Pancreas (tissue), 10 donors: ENCODE data around the gene CCDC86. TPM values are rescaled to one million over a fixed set of nuclear protein-coding genes. Genes with fewer than 3 reads are reported as not detected.
A peak's percentile ranks its signal among the peaks of the same experiment; 100 is the strongest.

Experiments
- ATAC-seq, 4 donors: fragments of 200-7000 bp; cut with Tn5 transposase; one replicate each; pipeline versions ENCODE4 v1.8.0 to v1.9.1; 2020; ENCODE audit warnings: mild to moderate bottlenecking in 4 of 4, moderate library complexity in 4 of 4
- DNase-seq, 6 donors: peaks; one replicate each; pipeline ENCODE4 v3.0.0-alpha.2; 2020
- FAIRE-seq: peaks from 2 replicates; lab custom pipeline; 2012; peaks lifted over from hg19 to GRCh38; lab: Jason Lieb, UNC
- H3K27ac ChIP-seq, 4 donors: fragments of 200-600 bp; sonication (generic); 1 replicate in 3 of 4; 2 replicates in 1 of 4; pipeline versions ENCODE4 v1.5.0 to v1.8.0; 2020
- H3K27me3 ChIP-seq, 4 donors: fragments of 200-600 bp; one replicate each; pipeline ENCODE4 v1.8.0; 2021
- H3K36me3 ChIP-seq, 3 donors: fragments of 200-600 bp; sonication (generic) in 1 of 3; one replicate each; pipeline versions ENCODE4 v1.5.0 to v1.8.0; 2020 to 2021
- H3K4me1 ChIP-seq, 3 donors: fragments of 200-600 bp; one replicate each; pipeline ENCODE4 v1.8.0; 2021
- H3K4me3 ChIP-seq, 4 donors: fragments of 200-600 bp; sonication (generic) in 2 of 4; one replicate each; pipeline versions ENCODE4 v1.5.0 to v1.8.0; 2020 to 2021
- H3K9me3 ChIP-seq, 4 donors: fragments of 200-600 bp; one replicate each; pipeline ENCODE4 v1.8.0; 2021
- WGBS, 2 donors: extraction: QIAGEN DNeasy Blood & Tissue Kit; methylation state at CpG; one replicate each; pipeline ENCODE4 v1.1.7; 2013; 5-methylcytosine and 5-hydroxymethylcytosine counted together
- intact Hi-C, 3 donors: fragments of 100-400 bp; cut with DNase I; formaldehyde crosslinking; loops; one replicate each; pipeline versions ENCODE4 v1.11.1 to v1.14.2; 2022
- polyA plus RNA-seq, 2 donors: library from polyadenylated mRNA; stranded (reverse); fragments of 200-250 nt; gene quantifications; one replicate each; pipeline ENCODE4 v1.2.3, GENCODE V29; 2013
- total RNA-seq, 6 donors: library from RNA; stranded (reverse); fragmentation: NEBNext Ultra II Directional in 4 of 6; extraction: Animal tissue kit (Norgen Biotek cat#: 25700) in 4 of 6; gene quantifications; one replicate each; pipeline versions ENCODE4 v1.2.1 to v1.2.4, GENCODE V29; 2021 to 2023
- TF ChIP-seq, protein P1 (sequence below), 4 donors: fragments of 200-600 bp; sonication (generic) in 3 of 4; IDR thresholded peaks; one replicate each; pipeline versions ENCODE4 v1.5.0 to v1.8.0; 2021; ENCODE audit warnings: antibody characterized with exemption in 4 of 4
- donor health status: healthy with polysubstance abuse.
- donor health status: DM: no; HTN: no; CAD: no; lungs with moderate emphysema.
- donor health status: DM: no; HTN: no; CAD: no.
- donor health status: control.
- donor health status: control.
- donor health status: Bipolar disorder and iron deficiency.
- donor health status: DM: yes; HTN: yes; CAD: no.
- donor health status: DM: no; HTN: no; CAD: no.
- donor health status: DM: no; HTN: no; CAD: no.
- donor health status: DM: yes; HTN: yes; CAD: no.

The CCDC86 gene
- total and polyA plus RNA-seq, 8 donors: 6.3 to 20.8 (median 11.0) TPM

DNA sequence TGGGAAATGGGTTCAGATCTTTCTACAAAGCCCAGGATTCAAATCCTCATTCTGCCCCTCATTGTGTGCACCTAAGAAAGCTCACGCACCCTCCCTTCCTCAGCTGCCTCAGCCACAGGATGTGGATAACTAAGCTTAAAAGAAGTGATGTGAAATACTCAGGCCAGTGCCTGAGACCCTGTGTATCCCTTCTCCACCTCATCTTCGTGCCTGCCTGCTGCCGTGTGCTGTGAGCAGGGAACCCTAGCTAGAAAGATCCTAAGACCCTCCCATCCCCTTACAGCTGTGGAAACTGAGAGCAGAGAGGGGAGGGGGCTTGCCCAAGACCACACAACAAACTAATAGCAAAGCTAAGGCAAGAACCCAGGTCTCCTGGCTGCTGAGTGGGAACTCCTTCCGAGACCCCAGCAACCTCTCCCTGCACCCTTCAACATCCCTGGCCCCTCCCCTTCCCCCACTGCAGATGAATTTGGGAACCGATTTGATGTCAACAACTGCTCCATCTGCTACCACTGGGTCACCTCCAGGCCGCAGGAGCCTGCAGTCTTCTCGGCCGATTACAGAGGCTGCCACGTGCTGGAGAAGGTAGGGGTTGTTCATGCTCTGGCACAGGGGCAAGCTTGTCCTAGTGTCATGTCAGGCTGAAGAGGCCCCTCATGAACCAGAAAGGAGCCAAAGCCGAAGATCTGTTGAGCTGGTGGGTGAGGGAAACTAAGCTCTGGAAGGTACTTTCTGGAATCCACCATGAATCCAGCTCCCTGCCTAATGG, 27.0 kb downstream of the CCDC86 start:
- Histone ChIP-seq H3K4me3 (no peak overlapping the region), H3K27me3 (no peaks in the 10 kb centered on the region), H3K36me3 (no peaks in the 10 kb centered on the region), H3K9me3 (no peaks in the 10 kb centered on the region), H3K27ac (no peak overlapping the region), H3K4me1 (no peaks in the 10 kb centered on the region)
- WGBS, 2 donors: 59 to 70% methylated on average over 10 of the region's 10 CpGs
- intact Hi-C loops: no loop called here
- ATAC-seq (no peak), FAIRE-seq (no peak), DNase-seq (no peak)
- TF ChIP-seq, protein P1, sequence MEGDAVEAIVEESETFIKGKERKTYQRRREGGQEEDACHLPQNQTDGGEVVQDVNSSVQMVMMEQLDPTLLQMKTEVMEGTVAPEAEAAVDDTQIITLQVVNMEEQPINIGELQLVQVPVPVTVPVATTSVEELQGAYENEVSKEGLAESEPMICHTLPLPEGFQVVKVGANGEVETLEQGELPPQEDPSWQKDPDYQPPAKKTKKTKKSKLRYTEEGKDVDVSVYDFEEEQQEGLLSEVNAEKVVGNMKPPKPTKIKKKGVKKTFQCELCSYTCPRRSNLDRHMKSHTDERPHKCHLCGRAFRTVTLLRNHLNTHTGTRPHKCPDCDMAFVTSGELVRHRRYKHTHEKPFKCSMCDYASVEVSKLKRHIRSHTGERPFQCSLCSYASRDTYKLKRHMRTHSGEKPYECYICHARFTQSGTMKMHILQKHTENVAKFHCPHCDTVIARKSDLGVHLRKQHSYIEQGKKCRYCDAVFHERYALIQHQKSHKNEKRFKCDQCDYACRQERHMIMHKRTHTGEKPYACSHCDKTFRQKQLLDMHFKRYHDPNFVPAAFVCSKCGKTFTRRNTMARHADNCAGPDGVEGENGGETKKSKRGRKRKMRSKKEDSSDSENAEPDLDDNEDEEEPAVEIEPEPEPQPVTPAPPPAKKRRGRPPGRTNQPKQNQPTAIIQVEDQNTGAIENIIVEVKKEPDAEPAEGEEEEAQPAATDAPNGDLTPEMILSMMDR (IDR thresholded peaks at IDR 0.05): no peak

DNA sequence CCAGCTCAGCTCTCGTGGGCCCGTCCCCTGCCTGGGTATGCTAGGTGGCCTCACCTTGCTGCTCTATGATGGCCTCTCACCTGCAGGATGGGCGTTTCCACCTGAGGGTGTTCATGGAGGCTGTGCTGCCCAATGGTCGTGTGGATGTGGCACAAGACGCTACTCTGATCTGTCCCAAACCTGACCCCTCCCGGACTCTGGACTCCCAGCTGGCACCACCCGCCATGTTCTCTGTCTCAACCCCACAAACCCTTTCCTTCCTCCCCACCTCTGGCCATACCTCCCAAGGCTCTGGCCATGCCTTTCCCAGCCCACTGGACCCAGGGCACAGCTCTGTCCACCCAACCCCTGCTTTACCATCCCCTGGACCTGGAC, 27.5 kb downstream of the CCDC86 start:
- Histone ChIP-seq H3K4me3 (no peak overlapping the region), H3K4me1 (no peaks in the 10 kb centered on the region), H3K27ac (no peak overlapping the region), H3K36me3 (no peaks in the 10 kb centered on the region), H3K27me3 (no peaks in the 10 kb centered on the region), H3K9me3 (no peaks in the 10 kb centered on the region)
- 83 to 87% methylated on average over 6 to 7 of the region's 7 CpGs for WGBS, 2 donors
- FAIRE-seq: no peak
- TF ChIP-seq, protein P1 (IDR thresholded peaks at IDR 0.05): no peak
- intact Hi-C loops: no loop called here
- no peak for DNase-seq
- ATAC-seq: no peak

DNA sequence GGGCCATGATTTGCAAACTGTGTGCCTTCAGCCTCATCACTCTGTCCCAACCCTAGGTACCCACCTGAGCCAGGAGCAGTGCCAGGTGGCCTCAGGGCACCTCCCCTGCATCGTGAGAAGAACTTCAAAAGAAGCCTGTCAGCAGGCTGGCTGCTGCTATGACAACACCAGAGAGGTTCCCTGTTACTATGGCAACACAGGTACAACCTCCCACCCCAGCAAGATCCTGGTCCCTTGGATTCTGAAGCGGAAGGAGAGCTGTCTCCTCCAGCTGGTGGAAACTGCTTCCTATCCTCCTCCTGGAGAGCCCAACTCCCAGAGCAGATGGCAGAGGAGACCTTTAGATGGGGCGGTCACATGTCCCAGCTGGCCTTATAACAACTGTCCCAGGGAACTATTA, 28.4 kb downstream of the CCDC86 start:
- Histone ChIP-seq H3K4me3 (no peak overlapping the region), H3K4me1 (no peaks in the 10 kb centered on the region), H3K9me3 (no peaks in the 10 kb centered on the region), H3K27ac (no peak overlapping the region), H3K27me3 (no peaks in the 10 kb centered on the region), H3K36me3 (no peaks in the 10 kb centered on the region)
- FAIRE-seq (no peak), ATAC-seq (peak in 3 of 4 donors; percentile 15 to 66 (median 30)), DNase-seq (no peak)
- WGBS, 2 donors: 63 to 64% methylated on average over 3 of the region's 3 CpGs
- TF ChIP-seq, protein P1 (IDR thresholded peaks at IDR 0.05): no peak
- intact Hi-C loops: no loop called here

DNA sequence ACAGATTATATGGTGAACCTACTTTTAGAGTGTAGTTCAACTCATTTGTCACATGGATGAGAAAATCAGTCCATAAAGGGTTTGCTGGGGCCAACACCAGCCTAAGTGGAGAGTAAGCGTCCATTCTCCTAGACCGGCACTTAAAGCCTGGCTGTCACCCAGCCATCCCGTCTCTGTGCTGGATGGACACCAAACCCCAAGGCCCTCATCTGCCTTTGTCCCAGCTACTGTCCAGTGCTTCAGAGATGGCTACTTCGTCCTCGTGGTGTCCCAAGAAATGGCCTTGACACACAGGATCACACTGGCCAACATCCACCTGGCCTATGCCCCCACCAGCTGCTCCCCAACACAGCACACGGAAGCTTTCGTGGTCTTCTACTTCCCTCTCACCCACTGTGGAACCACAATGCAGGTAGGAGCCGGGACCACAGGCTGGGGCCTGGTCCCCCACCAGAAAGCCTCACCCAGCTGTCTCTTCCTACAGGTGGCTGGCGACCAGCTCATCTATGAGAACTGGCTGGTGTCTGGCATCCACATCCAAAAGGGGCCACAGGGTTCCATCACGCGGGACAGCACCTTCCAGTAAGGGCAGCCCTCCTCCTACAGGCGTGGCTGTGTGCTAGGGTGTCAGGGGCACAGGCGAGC, 28.9 kb downstream of the CCDC86 start:
- Histone ChIP-seq H3K27ac (no peak overlapping the region), H3K27me3 (no peaks in the 10 kb centered on the region), H3K36me3 (no peaks in the 10 kb centered on the region), H3K4me1 (no peaks in the 10 kb centered on the region), H3K9me3 (no peaks in the 10 kb centered on the region), H3K4me3 (no peak overlapping the region)
- WGBS, 2 donors: 74 to 80% methylated on average over 13 of the region's 13 CpGs
- DNase-seq: no peak
- no peak for ATAC-seq
- intact Hi-C loops: no loop called here
- TF ChIP-seq, protein P1 (IDR thresholded peaks at IDR 0.05): no peak
- no peak for FAIRE-seq
